Activated CD8-positive, alpha-beta memory T cell treated with anti-CD3 and anti-CD28 coated beads, Interleukin-2, amount 50 U/mL, for 1 hour (primary cell): ENCODE data around the gene TRMT44.
"Not testable (repeated sequence)": the region's sequence is repeated elsewhere in the genome, so short reads cannot be mapped to it uniquely, and the experiment has no call there.

ENCODE experiments used
- DNase-seq: peaks from one replicate; pipeline ENCODE4 v3.0.0-alpha.2; 2020; ENCODE audit errors: extremely low read depth

The TRMT44 gene

DNA sequence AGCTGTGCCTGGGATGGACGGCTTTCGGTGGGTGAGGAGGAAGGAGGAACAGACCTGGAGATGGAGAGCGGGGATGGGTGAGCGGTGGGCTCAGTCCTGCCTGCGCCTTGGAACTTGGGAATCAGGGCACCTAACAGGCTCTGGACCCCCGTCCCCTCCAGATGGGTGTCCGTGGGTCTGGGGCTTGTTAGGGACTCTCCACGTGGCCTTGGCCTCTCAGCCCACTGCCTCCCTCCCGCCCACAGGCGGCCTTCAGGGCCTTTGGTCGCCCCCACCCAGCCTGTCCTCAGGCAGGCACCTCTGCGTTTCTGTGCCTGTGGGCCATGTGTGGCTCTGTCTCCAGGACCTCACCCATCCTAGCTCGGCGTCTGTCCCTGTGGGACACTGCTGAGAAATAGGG, 29.0 kb downstream of the TRMT44 start:
- no peak for DNase-seq

DNA sequence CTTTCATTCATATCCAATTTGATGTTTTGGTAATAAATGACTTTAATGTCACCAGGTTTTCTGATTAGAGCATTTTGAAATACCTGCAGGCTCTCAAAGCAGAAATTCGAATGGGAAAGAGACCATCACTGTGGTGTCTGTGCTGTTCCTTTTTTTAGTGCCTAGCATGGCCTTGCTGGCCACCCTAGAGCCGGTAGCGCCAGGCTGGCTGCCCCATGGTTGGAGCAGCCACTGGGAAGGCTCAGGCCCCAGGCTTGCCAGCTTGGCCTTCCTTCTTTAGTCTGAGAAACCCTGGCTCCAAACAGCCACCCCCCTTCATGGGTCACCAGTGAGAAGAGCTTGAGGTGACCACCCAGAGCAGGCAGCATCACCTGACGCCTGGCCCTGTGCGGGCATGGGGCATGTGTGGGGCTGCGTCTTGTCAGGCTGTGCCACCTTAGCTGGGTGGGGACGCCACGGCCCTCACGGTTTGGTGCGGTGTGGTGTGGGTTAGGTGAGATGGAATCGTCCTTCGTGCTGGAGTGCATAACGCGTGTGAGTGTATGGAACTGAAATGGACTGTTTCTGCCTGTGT, 30.0 kb downstream of the TRMT44 start:
- no peak for DNase-seq

DNA sequence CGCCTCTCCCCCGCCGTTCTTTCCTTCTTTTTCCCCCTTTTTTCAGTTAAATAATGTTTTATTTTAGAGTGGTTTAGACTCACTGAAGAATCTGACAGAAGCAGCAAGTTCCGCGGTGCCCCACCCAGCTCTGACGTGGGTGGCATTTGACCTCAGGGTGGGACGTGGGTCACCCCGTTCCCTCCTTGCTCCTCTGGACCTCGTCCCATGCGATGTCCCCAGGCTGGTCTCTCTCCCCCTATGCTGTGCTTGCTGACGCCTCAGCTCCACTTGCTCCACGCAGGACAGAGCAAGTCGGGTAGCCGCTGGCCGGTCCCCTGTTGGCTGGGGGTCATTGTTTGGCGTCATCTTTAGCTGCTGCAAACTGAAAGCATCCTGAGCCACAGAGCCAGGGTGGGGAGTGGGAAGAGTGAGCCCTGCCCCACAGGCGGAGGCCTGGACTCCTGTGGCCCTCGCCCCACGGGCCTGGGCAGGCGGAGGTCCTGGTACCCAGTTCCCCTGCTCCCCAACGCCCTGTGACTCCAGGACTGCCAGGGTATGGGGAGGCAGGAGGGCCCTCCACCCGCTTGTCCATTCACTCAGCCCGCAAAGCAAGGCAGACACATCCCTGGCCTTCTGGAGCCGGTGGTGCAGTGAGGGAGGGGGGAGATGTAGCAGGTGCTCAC, 30.8 kb downstream of the TRMT44 start:
- no peak for DNase-seq

DNA sequence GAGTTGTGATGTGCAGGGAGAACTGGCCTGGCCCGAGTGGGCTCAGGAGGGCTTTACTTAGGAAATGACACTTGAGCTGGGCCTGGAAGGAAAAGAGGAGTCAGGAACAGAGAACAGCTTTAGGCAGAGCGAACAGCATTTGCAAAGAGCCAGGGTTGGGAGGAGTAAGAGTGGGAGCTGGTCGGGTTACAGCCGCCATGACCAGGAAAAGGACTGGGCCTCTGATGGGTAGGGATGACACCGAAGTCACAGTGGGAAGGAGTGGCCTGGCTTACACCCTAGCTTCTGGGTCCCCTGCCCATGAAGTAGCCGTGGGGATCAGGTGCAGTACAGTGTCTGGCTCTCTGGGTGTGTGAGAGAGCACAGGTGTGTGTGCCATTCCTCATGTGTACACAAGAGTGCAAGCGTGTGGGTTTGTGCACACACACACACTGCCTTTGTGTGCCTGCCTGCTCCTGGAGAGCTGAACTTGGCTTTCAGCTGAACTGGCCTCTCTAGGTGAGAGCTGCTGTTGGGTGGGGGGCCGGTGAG, 31.6 kb downstream of the TRMT44 start:
- DNase-seq, result no peak

DNA sequence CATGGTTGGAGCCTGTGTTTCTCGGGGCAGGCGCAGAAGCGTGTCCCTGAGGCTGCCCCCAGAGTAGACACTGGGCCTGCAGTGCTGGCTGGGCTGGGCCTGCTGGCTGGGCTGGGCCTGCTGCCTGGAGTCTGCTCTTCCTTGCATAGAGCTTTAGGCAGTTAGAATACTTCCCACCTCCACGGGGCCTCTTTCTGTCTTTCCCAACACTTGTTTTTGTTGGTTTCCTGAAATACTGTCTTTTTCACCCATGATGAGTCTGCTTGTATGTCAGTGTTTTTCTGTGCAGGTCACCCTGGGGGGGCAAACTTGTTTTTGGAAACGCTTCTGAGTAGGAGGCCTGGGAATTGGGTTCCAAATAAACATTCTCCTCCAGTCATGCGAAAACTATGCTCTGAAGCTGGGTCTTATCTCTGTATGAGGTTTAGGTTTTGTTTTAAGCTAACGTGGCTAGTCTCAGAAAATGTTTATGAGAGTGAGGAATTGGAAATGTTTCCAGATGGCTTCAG, 32.2 kb downstream of the TRMT44 start:
- no peak for DNase-seq

DNA sequence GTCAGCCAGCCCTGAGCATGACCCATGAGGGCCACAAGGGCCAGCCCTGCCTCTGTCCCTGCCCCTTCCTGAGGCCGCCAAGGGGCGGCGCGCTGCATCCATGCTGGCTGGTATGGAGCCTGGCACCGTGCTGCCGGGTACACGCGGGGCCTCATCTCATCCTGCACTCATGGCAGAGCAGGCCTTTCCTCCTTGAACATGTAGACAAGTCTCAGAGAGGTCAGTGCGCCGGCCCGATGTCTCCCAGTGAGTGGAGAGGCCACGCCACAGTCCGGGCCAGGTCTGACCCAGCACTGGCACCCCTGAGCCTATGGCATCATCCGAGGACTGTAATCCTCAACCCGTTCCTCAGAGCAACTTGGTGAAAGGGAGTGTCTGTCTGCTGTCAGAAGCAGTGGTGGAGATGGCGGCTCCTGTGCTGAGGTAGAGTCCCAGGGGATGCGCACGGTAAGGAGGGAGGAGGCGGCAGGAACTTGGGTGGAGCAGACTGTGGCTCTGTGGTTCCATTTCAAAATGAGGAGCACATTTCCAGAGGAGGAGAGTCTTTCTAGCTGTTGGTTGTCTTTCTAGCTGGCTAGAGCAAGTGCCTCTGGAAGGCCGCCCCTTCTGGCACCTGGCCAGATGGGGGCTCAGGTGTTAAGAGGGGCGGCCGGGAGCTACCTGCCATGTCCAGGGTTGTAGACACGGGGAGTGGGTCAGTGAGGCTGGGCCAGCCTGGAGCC, 32.8 kb downstream of the TRMT44 start:
- DNase-seq, result no peak

DNA sequence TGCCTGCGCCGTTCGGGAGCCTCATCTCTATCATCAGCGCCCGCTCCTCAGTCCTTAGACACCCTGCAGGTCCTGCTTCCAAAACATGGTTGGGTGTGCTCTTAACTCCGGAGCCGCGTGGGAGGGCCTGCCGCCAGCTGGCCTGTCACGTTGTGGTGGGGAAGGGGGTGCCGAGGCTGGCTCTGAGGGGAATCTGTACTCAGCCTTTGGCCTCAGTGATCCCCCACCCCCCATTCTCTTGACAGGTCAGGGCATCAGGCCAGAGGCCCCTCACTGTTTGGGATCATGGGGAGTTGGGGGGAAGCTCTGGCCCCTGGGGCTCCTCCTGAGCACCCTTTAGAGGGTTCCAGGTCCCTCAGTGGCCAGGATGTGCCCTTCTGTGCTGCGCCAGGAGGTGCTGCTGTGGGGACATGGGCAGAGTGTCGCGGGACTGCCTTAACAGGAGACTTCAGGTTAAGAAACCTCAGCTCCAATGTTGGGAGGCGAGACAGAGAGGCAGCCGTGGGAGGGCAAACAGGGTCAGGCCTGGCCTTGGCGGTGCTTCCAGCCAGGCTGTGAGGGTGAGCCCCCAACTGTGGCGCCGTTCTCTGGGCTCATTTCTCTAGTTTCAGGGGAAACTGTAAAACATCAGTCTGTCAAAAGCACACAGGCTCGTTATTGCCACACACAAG, 33.5 kb downstream of the TRMT44 start:
- DNase-seq, result no peak

DNA sequence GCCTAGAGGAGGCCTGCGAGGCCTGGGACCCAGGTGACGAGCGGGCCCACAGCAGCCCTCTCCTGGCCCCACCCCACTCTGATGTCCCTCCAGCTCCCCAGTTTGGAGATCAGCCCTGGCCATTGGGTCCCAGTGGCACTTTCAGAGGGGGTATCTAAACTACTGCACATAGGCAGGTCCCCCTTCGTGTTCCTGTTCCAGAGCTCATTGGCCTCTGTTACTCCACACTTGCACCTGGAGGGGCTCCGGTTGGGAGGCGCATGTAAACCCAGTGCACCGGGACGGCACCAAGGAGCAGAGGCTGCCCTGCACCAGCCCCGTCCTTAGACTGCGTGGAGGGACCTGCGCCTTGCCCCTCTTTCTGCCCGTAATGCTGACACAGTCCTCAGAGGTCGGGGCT, 34.3 kb downstream of the TRMT44 start:
- no peak for DNase-seq

DNA sequence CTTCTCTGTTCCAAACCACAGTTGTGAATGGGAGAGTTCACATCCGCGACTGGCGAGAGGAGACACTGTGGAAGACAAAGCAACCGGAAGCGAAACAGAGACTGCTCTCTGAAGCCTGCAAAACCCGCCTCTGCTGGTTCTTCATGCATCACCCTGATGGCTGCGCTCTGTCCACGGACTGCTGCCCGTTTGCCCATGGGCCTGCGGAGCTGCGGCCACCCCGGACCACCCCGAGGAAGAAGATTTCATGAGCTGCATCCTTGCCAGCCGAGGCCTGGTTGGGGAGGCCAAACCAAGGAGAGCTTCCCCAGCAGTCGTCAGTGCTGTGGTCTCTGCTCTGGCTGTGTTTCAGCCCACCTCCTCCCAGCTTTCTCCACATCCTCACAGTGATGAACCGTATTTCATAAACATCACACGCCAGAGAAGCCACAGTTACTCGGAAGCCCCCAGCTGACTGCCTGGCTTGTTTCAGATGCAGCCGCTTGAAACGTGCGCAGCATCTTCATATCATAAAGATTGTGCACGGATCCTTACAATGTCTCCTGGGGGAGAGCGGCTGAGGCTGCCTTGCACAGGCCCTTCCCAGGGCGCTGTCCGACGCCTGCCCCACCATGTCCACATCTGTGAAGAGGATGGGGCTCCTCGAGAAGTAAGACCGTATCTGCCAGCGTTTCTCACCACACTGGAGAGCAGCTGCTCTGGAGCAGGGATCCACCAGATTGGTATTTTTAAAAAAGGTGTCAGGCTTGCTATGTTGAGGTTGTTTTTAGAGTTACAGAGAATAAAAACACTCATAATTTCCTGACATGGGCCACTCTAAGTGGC, 35.4 kb downstream of the TRMT44 start:
- no peak for DNase-seq

DNA sequence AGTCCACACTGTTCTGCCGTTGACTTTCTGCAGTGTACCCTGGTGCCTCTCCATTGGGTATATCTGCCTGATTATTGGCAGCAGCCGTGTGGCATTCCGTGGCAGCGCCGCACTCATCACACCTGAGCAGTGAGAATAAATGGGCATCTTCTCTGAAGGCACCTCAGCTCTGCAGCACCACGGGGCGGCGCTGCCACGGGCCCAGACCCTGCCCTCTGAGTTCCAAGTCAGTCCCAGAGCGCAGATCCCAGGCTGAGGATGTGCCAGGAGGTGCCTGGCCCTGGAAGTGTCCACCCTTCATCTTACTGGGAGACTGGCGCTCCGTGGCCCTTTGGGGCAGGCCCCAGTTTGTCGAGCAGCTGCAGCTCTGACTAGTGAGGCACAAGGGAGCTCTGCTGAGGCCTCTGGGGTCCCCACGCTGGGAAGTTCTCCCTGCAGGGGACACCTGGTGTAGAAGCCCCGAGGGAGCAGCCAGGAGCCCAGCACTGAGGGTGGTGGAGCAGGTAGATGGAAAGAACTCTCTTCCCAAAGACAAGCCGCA, 36.6 kb downstream of the TRMT44 start:
- DNase-seq, result no peak

DNA sequence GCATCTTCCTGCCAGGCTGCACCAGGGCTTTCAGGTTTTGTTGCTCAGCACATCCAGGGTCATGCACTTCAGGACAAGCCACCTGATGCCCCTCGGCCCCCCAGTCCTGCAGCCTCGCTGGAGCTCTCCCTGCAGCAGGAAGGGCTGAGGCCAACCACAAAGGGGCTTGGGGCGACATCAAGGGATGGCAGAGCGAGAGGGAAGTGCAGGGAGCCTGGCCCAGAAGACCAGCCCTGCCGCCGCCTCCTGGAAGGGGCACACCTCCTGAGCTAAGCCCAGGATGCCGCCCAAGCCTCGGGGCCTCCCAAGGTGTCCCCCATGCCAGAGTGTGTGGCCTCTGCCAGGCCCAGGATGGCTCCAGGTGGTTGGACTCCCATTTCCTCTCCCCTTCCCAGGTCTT, 37.1 kb downstream of the TRMT44 start:
- DNase-seq, result no peak

DNA sequence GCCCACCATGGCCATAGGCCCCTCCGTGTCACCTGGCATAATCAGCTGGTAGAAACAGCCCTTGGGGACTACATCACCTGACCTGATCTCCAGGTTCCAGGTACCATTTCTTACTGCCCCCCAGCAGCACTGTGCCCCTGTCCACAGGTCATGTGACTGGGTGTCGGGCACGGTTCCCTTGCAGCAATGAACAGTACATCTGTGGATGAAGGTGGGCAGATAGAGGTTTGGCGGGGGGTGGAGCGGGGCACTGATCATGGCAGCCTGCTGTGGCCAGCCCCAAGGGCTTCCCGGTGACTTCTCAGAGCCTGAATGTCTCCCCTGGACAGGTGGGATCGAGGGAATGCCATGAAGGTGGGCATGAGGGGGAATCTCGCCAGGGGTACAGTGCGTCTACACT, 37.8 kb downstream of the TRMT44 start:
- DNase-seq, result no peak

DNA sequence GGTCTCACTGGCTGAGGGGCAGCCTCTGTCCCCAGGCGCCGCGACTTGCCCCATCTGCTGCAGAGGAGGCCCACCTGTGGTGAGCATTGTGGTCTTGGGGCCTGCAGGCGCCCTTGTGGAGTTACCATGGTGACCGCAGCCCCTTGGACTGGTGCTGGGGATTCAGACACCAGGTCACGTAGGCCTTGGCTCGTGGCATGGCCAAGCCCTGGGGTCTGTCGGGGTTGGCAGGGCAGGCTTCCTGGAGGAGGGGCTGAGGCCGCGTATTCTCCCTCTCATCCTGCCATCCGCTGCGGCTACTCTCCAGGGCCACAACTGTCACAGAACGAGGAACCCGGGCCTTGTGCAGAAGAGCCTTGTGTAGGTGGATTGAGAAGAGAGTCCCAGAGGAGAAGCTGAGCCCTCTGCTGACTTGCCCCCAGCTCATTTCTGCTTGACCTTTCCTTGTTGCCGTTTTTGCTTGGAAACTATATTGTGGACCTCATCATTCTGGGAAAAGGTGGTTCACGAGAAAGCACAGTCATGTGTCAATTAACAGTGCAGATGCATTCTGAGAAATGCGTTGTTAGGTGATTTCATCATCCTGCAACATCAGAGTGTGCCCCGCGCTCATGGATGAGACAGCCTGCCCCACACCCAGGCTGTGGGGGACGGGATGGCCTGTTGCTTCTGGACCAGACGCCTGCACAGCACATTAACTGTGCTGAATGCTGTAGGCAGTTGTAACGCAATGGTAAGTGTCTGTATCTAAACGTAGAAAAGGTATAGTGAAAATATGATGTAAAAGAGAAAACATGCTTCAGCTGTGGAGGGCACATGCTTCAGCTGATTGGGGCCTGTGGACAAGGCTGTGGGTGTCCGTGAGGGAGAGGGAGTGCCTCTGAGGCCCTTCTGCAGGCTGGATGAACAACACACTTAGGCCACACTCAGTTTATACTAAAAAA, 38.5 kb downstream of the TRMT44 start:
- no peak for DNase-seq

DNA sequence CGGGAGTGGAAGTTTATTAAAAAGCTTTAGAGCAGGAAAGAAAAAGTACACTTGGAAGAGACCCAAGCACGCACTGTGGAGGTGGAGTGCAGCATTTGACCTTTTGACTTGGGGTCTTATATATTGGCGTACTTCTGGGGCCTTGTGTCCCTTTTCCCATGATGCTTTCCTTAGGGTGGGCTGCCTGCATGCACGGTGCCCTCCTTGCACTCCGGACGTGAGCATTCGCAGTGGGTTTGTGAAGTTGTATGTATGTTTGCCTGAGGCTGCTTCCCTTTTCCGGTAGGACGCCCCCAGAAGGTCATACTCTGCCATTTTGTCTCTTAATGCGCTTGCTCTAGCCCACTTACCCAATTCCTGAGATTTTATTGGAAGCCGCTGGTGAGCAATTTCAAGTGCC, 39.6 kb downstream of the TRMT44 start:
- no peak for DNase-seq

DNA sequence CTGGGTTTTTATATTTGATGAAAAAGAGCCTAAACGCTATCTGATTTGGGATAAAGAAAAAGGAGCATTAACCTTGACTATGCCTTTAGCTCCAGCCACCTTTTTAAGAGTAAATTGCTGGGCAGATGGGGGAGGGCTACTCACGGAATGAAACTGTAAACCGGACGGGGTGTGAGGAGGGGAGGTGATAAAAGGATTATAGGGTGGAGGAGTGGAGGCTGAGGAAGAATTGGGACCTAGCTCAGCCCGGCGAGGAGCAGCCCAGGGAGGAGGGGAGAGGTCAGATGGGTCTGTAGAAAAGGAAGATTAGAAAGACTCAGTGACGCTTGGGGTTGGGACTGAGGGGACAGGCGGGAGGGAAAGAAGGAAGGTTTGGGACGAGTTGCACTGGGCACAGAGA, 46.1 kb downstream of the TRMT44 start:
- not testable (repeated sequence) for DNase-seq

DNA sequence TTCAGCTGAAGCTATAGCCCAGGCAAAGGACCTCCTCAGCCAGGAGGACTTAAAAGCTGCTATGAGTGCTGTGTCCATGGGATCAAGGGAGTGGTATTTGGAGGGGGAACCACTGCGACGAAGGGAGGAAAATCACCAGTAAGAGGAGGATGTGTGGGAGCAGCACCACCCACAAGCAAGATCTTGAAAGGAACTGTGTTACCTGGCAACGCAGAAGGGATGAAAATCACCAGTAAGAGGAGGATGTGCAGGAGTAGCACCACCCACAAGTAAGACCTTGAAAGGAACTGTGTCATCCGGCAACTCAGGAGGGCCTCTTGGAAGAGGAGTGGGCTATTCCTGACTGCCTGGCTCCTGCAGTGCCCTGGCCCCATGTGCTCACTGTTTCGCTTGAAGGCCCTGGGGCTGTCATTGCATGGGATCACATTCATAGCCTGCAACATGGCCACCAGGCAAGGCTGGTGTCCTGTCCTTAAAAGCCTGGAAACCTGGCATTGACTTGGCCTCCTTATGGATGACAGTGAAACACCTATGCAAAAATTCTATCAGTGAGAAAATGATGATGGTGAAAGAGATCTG, 48.3 kb downstream of the TRMT44 start:
- DNase-seq, result no peak

DNA sequence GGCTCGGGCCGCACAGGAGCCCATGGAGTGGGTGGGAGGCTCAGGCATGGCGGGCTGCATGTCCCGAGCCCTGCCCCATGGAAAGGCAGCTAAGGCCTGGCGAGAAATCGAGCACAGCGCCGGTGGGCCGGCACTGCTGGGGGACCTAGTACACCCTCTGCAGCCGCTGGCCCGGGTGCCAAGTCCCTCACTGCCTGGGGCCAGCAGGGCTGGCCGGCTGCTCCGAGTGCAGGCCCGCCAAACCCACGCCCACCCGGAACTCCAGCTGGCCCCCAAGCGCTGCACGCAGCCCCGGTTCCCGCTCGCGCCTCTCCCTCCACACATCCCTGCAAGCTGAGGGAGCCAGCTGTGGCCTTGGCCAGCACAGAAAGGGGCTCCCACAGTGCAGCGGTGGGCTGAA, 50.9 kb downstream of the TRMT44 start:
- not testable (repeated sequence) for DNase-seq

DNA sequence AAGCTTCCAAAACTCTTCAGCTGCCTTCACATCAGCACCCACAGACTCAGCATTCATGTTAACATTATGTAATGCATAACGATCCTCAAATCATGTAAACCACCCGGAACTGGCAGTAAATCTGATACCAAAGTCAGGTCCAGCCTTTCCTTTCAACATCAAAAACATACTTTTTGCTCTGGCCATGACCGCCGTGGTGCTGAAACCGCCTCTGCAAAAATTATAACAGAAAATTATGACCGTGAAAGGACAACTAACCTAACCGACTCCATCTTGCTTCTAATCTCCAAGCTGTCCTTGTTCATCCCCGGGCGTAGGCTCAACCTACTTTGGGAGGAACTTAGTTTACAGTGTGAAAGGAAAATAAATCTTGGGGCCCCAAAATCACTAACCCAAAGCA, 51.6 kb downstream of the TRMT44 start:
- no peak for DNase-seq

DNA sequence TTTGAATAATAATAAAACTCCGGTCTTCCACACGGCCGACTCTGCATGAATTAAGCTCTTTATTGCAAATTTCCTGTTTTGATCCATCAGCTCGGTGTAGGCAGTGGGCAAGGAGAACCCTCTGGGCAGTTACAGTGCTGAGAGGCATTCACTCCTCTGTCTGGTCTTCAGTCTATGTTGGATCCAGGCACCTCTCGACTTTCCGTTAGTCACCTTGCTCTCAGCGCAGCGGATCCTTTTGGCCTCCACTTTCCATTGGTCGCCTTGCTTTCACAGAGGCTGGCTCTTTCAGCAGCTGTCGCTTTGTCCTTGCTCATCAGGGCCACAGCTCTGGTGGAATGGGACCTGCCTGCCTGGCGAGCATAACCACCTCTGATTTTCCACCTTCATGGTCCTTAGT, 52.9 kb downstream of the TRMT44 start:
- DNase-seq, result no peak

DNA sequence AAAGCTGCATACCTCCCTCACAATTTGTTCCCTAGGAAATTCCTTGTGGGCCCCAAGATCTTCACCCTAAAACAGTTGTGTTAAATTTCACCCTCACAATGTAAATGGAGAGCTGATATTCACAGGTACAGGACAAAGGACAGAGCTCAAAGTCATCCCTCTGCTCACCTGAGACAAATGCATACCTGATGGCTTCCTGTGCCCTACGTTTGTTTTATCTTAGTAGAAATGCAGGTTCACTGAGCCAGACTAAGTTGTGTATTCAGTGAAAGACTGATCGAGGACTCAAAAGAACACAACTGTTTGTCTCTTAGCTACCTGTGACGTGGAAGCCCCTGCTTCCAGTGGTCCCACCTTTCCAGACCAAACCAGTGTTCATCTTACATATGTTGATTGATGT, 53.6 kb downstream of the TRMT44 start:
- no peak for DNase-seq
